ENCODE data around the gene CTNNA2. TPM values are rescaled to one million over a fixed set of nuclear protein-coding genes. Genes with fewer than 3 reads are reported as not detected.
"Not testable (repeated sequence)": the region's sequence is repeated elsewhere in the genome, so short reads cannot be mapped to it uniquely, and the experiment has no call there.

CTNNA2 gene
- total and polyA plus RNA-seq, 9 of the 15 experiments (the other 6 are each of a cell fraction or from before 2014, with no cell fraction given) = 0.03 to 0.40 (median 0.15) TPM

GRCh38 chr2:80145499-80145898, 632.6 kb downstream of the CTNNA2 start (continued):
- TF ChIP-seq MGA (IDR thresholded peaks at IDR 0.05) (no peak), FOXA1 (IDR thresholded peaks at IDR 0.05; ENCODE audit: borderline replicate concordance) (no peak), KDM5B (IDR thresholded peaks at IDR 0.05; ENCODE audit: insufficient replicate concordance, low read depth, low read length) (no peak), PTBP1 (IDR thresholded peaks at IDR 0.05; ENCODE audit: low read depth, low read length) (no peak), SNIP1 (IDR thresholded peaks at IDR 0.05; ENCODE audit: low read depth) (no peak), HCFC1 (IDR thresholded peaks at IDR 0.05; ENCODE audit: low read depth, low read length) (no peak), ZNF717 (CRISPR knock-in tag; IDR thresholded peaks at IDR 0.05) (no peak), STAT5B (CRISPR knock-in tag; IDR thresholded peaks at IDR 0.05) (no peak), ZNF134 (CRISPR knock-in tag; conservative IDR thresholded peaks at IDR 0.05) (no peak)
- TF ChIP-seq, protein P1, sequence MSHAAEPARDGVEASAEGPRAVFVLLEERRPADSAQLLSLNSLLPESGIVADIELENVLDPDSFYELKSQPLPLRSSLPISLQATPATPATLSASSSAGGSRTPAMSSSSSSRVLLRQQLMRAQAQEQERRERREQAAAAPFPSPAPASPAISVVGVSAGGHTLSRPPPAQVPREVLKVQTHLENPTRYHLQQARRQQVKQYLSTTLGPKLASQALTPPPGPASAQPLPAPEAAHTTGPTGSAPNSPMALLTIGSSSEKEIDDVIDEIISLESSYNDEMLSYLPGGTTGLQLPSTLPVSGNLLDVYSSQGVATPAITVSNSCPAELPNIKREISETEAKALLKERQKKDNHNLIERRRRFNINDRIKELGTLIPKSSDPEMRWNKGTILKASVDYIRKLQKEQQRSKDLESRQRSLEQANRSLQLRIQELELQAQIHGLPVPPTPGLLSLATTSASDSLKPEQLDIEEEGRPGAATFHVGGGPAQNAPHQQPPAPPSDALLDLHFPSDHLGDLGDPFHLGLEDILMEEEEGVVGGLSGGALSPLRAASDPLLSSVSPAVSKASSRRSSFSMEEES (CRISPR knock-in tag; IDR thresholded peaks at IDR 0.05) = no peak

DNA sequence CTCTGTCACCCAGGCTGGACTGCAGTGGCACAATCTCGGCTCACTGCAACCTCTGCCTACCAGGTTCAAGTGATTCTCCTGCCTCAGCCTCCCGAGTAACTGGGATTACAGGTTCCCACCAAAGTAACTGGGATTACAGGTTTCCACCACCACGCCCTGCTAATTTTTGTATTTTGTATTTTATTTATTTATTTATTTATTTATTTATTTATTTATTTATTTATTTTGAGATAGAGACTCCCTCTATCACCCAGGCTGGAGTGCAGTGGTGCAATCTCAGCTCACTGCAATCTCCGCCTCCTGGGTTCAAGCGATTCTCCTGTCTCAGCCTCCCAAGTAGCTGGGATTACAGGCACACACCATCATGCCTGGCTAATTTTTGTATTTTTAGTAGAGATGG, 633.9 kb downstream of the CTNNA2 start:
- H3K27ac ChIP-seq (ENCODE audit: extremely low read depth, low read depth, low read length); H4K20me1 ChIP-seq (replicated peaks; ENCODE audit: control insufficient read depth, insufficient read depth, low read length); H3K36me3 ChIP-seq (ENCODE audit: control insufficient read depth, insufficient read depth, low read length); H3K4me2 ChIP-seq (ENCODE audit: insufficient read depth, low read length); DNase-seq (ENCODE audit: extremely low read depth in 1 of 4, low spot score in 3 of 4); FAIRE-seq; POLR2A ChIA-PET; ATAC-seq; BruUV-seq (replicated peaks); H3K9me3 ChIP-seq (replicated peaks; ENCODE audit: control insufficient read depth, insufficient read depth, low read depth, low read length); H2AFZ ChIP-seq (ENCODE audit: low read depth, low read length); H3K4me3 ChIP-seq; H3K9me1 ChIP-seq (ENCODE audit: control insufficient read depth, insufficient read depth, low read length); H3K27me3 ChIP-seq (ENCODE audit: control insufficient read depth in 2 of 2, insufficient read depth in 2 of 2, low read length in 2 of 2); H3K79me2 ChIP-seq (ENCODE audit: control insufficient read depth, insufficient read depth, low read length); CTCF ChIA-PET (ENCODE audit: low intra/inter-chr PET ratio); in situ Hi-C loops (cut with MboI); H3K9ac ChIP-seq (ENCODE audit: insufficient read depth in 1 of 2, low read depth in 2 of 2, low read length in 2 of 2): not testable (repeated sequence)
- 60% methylated on average over 3 of the region's 5 CpGs for WGBS (ENCODE audit: insufficient coverage, low coverage, missing lambda C conversion rate)
- intact Hi-C loops (cut with micrococcal nuclease) = loop anchor here (5.0 kb wide), 1 partner anchor 74 kb away; no protein-coding TSS in a partner anchor
- peaks cover 5 to 10% of the 10 kb centered on the region in 2 experiments; a peak in 2 of 5 replicates for H3K4me1 ChIP-seq (replicated peaks in 1 of 2; ENCODE audit: control insufficient read depth in 2 of 2, insufficient read depth in 2 of 2, low read length in 2 of 2)

All from K562 (cell line).